Measurements from ENCODE around the gene IL1RAPL2. TPM values are rescaled to one million over a fixed set of nuclear protein-coding genes. Genes with fewer than 3 reads are reported as not detected.

The IL1RAPL2 gene
- total and polyA plus RNA-seq, 2 of the 8 experiments (the other 6 are each of a cell fraction or from before 2014, with no cell fraction given): 0.20 to 1.3 TPM

DNA sequence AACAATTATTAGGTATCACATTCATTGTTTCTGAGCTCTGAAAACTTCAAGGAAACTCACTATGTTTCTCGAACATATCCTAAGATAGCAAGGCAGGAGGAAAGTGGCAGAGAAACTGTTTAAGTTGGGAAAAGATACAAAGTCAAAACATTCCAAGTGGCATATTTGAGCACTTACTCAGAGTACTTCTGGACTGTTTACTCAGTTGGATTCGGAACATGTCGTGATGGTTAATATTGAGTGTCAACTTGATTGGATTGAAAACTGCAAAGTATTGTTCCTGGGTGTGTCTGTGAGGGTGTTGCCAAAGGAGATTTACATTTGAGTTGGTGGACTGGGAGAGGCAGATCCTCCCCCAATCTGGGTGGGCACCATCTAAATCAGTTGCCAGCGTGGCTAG, 298.3 kb downstream of the IL1RAPL2 start (continued):
- TF ChIP-seq EZH2 (IDR thresholded peaks at IDR 0.05; ENCODE audit: low read depth, low read length, severe bottlenecking) (no peak), SP4 (IDR thresholded peaks at IDR 0.05; ENCODE audit: low read length) (no peak)

All from H1 (cell line).